ENCODE results near the gene PDIK1L.

Gene PDIK1L

GRCh38 chr1:26079960-26080814, 31.4 kb upstream of the PDIK1L start:
- TF ChIP-seq, protein P1, sequence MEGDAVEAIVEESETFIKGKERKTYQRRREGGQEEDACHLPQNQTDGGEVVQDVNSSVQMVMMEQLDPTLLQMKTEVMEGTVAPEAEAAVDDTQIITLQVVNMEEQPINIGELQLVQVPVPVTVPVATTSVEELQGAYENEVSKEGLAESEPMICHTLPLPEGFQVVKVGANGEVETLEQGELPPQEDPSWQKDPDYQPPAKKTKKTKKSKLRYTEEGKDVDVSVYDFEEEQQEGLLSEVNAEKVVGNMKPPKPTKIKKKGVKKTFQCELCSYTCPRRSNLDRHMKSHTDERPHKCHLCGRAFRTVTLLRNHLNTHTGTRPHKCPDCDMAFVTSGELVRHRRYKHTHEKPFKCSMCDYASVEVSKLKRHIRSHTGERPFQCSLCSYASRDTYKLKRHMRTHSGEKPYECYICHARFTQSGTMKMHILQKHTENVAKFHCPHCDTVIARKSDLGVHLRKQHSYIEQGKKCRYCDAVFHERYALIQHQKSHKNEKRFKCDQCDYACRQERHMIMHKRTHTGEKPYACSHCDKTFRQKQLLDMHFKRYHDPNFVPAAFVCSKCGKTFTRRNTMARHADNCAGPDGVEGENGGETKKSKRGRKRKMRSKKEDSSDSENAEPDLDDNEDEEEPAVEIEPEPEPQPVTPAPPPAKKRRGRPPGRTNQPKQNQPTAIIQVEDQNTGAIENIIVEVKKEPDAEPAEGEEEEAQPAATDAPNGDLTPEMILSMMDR (IDR thresholded peaks at IDR 0.05; ENCODE audit: extremely low read depth, missing control alignments) = no peak
- DNase-seq (ENCODE audit: low spot score) = no peak

- TF ChIP-seq, protein P1 (IDR thresholded peaks at IDR 0.05; ENCODE audit: extremely low read depth, missing control alignments) = no peak
- no peak for DNase-seq (ENCODE audit: low spot score)
Measured at GRCh38 chr1:26081267-26082019, 30.2 kb upstream of the PDIK1L start.

GRCh38 chr1:26082020-26082350, 29.6 kb upstream of the PDIK1L start:
- TF ChIP-seq, protein P1 (IDR thresholded peaks at IDR 0.05; ENCODE audit: extremely low read depth, missing control alignments) = no peak
- DNase-seq (ENCODE audit: low spot score) = no peak

GRCh38 chr1:26083208-26083607, 28.4 kb upstream of the PDIK1L start:
- no peak for DNase-seq (ENCODE audit: low spot score)
- TF ChIP-seq, protein P1 (IDR thresholded peaks at IDR 0.05; ENCODE audit: extremely low read depth, missing control alignments) = no peak

DNA sequence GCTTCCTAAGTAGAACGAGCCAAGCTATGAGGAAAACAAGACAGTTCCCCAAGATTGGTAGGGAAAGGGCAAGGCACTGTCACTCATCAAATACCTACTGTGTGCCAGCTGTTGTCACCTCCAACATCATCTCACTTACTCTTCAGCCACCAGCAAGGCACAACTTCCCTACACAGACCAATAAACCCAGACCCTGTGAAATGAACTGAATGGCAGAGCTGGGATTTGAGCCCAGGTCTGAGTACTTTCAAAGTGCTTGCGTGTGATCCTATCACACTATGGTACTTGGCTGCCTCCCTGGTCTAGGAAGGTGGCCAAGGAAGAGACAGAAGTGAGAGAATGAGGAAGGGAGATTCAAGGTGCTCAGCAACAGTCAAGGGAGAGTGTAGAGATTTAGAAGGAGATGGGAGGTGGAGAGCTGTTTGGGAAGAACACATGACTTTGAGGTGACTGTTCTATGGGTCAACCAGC, 27.5 kb upstream of the PDIK1L start:
- DNase-seq (ENCODE audit: low spot score) = no peak

GRCh38 chr1:26084844-26085243, 26.8 kb upstream of the PDIK1L start:
- no peak for DNase-seq (ENCODE audit: low spot score)
- TF ChIP-seq, protein P1 (IDR thresholded peaks at IDR 0.05; ENCODE audit: extremely low read depth, missing control alignments) = no peak

More for the DNA sequence above, 27.5 kb upstream of the PDIK1L start:
- TF ChIP-seq, protein P1 (IDR thresholded peaks at IDR 0.05; ENCODE audit: extremely low read depth, missing control alignments) = no peak

DNA sequence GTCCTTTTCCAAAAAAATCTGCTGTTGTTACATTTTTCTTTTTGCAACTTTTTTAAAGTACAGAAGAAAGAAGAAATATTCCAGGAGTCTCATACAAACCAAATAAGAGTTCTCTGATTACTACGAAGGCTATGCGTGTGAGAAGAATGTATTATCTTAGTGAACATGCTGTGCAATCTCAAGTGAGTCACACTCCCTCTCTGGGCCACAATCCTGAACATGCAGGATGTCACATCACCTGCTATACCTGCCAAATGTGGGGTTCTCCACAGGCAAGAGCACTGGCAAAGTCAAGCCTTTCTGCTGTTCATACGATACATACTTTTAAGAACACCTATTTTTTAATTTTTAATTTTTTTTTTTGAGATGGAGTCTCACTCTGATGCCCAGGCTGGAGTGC, 22.5 kb upstream of the PDIK1L start:
- TF ChIP-seq, protein P1 (IDR thresholded peaks at IDR 0.05; ENCODE audit: extremely low read depth, missing control alignments) = no peak
- DNase-seq (ENCODE audit: low spot score) = no peak

All from GM20000 (cell line).